ENCODE data around the gene EFNA5.
A peak's percentile ranks its signal among the peaks of the same experiment; 100 is the strongest.

Gene EFNA5

DNA sequence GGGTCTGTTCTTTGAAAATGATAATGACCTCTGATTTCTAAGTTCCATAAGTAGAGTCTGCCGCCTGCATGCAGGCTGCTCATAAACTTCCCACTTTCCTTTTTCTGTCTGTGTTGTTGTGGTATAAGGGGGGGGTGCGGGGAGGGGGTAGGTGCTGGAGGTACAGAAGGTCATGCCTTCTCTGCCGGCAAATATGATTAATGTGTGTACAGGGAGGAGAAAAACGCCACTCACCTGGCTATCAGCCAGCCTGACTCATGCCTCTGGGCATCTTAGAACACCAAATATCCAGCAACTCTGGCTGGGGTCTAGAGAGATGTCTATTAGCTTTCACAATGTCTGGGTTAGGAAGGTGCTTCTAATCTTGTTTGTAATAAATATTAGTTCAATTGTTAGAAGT lies 128.3 kb downstream of the EFNA5 start:
- no peak for FAIRE-seq

DNA sequence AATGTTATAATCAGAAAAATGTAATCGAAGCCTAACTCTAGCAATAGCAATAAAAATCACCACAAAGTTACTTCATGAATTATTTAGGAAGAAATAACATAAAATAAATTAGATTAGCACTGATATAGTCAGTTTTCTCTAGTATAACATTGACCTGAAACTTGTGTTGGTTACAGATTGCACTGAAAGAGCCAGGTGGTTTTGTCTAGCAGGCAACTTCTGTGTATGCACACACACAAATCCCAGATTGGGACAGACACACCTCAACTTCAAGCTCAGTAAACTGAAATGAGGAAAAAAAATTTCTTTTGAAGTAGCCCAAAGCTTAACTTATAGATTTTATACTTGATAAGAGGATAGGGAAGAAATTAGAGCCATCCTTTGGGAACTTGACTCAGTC lies 129.3 kb downstream of the EFNA5 start:
- FAIRE-seq = no peak

DNA sequence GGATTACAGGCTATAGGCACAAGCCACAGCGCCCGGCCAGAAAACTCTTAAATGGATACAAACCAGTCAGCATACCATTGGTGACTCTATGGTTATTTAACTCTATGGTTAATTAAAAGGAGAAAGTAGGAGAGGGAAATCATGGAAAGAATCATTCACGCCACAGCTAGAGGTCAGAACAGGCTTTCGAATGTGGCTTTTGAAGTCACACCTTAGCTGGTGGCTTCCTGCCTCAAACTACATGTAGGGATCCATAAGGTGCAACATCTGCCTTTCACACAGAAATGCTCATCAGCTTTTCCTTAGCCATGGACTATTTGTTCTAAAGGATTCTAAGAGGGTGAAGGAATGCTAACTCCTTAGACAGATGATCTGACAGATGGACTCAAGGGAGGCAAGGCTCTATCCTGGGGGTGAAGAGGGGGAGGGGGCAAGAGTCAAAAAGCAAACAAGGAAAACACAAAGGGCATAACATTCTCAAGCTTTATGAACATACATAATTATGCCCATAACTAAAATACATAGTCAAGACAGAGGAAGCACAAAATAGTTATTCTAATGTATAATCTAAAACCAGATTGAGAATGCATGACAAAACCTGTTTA lies 130.9 kb downstream of the EFNA5 start:
- no peak for FAIRE-seq

DNA sequence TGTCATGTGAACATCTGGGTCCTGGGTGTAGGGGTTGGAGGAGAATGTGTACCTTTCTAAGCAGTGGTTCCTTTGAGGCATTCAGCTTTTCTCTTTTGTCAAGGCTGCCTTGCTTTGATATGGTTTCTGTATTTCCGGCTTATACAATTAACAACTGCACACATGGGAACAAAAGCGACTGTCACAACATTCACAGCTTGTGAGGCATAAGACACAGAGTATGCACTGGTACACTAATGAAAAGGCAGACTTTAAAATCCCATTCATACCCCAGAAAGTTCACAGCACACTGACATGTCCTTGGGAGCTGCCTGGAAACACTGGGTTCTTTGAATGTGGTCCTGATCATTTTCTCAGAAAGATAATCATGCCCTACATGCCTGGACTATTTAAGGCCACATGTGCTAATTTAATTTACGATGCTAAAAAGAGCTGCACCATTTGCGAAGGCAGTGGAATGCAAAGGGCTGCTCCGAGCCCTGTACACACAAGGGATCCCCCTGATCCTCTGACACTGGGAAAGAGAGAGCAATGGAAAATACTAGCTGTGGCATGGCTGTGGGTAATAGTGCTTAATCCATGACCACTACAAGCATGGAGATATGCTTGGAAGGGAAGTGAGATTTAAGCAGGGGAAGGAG lies 131.8 kb downstream of the EFNA5 start:
- no peak for FAIRE-seq

DNA sequence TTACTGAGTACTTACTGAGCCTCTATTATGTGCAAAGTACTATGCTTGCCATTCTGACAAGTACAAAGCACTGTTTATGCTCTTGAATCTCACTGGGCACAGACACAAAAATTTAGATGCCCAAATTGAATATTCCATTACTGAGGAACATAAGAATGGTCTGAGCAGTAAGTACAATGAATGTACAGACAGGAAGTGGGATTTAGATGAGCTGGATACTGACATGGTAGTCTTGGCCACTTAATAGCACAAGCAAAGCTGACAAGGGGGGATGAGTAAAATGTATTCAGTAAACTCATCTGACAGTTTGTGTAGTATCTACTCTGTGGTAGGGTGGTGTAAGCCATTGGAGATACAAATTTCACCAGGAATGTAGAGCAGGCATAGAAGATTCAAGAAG lies 132.4 kb downstream of the EFNA5 start:
- no peak for FAIRE-seq

DNA sequence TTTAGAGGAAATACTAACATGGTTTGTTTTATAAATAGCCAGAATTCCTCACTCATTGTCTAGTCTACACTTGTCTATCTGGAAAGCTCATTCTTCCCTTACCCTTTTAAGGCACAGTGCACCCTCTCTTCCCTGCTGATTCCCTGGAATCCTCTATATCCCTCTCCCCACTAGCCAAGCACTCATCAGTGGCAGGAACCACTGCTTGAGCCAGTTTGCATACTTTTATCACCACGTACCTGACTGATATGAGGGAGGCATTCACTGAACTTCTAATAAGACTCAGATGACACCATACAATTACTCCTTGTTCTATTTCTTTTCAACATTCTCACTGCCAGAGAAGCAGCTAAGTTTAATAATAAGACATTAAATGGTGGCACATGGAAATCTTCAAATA lies 134.9 kb downstream of the EFNA5 start:
- no peak for FAIRE-seq

DNA sequence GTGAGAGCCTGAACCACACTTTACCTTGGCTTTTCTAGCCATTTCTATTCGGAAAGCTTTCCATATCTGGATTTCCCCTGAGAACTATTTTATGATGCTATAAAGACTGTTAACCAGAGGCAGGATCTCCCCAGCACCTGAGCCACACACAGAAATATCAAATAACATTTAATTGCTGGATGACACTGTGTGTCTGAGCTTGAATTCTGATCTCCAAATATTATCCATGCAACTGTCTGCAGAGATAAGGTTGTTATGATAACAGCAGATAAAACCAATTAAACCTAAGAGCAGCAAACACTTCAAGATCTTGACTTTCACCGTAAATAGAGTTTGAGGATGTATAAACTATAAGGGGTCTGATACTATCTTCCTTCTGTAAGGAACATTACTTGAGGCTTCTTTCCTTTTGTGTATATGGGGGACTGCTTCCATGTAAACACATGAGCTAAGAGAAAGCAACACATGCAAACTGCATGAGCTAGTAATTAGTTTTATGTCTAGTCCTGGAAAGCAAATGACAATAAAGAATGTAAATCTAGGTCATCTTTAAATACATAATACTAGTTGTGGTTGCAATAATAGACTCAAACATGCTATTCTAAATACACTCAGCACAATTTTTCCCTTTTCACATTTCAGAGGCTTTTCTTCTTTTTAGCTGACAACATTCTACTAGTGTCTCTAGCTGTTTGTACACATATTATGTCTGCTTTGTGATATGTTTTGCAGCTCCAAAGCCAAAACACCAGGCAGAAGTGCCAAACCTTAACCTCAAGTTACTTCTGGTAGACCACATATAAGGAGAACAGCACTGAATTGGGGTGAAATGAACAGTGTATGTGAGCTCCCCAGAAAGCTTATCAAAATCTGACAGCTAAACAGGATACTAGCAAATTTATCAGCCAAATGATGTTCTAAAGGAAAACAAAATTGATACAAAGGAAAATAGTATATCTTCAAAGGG lies 136.5 kb downstream of the EFNA5 start:
- no peak for FAIRE-seq

DNA sequence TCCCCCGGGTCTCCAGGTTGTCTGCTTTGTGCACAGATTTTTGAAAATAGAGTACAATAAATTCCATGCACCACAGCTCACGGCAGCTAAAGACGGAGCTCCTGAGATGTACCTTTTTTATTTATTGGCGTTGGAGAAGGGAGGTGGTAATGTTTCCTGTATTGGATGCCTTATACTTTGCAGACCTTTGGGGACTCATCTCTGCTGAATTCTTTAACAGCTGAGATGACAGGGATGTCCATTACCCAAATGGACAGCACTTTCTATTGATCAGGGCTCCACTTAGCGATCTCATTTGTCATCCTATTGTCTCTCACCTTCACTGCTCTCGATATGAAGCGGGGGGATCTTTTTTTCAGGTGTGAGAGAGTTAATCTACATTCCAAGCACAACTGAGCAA lies 137.8 kb downstream of the EFNA5 start:
- no peak for FAIRE-seq

DNA sequence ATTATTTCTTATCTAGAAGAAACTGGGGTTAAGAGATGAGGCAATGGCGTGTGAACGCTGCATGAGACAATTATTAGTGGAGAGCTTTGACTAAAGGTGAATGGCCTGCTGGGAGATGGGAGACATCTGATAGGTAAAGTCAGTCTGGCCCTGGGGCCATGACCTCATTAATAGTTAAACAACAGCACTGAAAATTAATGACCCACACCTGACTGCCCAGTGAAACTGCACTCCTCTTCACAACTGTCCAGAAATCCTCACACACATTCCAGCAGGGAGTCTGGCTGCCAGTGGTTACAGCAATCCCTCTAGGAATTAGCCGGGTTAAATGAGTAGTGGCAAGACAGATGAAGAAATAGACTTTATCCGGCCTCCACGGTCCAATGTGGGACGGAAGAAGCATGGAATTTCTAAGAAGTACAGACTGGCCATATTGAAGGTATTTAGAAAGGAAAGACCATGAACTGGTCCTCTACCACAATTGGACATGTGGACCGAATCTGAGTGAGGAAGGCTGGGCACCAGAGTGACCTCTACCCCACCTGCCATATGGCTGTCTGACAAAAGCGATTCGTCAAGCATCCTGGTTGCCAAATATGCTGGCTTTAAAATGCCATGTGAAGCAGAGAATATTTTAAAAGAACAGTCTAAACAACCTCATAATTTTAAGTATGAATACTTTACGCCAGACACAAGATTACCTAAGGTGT lies 138.4 kb downstream of the EFNA5 start:
- no peak for FAIRE-seq

DNA sequence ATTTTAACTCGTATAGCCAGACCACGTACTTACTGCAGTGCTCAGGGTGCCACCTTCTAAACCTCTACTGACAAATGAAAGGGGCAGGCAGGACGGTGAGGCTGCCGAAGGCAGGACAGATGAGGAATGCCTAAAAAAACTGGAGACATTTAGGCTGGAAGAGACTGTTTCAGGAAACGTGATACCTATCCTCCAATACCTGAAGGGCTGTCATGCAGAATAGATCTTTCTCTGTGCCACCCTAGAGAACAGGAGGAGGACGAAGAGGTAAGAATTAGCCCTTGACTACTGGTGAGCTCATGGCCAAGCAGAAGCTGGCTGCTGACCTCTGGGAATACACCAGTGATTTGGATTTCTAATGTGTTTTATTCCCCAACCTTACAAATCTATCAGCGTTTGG lies 139.4 kb downstream of the EFNA5 start:
- no peak for FAIRE-seq

DNA sequence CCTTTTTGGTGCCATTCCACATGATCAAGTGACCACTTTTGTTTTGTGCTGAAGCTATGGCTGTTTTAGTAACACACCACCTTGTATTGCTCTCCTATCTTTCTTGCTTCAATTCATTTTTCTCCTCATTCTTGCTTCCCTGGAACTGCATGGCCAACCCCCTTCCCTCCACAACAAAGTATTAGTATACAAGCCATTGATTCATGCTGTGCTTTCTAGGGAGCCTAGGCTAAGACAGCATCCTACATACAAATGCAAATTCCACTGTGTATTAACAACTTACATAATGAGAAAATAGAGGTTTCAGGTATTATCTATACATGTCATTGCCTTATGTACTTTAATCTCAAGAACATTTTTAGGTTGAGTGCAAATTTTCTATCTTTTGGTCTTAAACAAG lies 141.1 kb downstream of the EFNA5 start:
- FAIRE-seq = no peak

DNA sequence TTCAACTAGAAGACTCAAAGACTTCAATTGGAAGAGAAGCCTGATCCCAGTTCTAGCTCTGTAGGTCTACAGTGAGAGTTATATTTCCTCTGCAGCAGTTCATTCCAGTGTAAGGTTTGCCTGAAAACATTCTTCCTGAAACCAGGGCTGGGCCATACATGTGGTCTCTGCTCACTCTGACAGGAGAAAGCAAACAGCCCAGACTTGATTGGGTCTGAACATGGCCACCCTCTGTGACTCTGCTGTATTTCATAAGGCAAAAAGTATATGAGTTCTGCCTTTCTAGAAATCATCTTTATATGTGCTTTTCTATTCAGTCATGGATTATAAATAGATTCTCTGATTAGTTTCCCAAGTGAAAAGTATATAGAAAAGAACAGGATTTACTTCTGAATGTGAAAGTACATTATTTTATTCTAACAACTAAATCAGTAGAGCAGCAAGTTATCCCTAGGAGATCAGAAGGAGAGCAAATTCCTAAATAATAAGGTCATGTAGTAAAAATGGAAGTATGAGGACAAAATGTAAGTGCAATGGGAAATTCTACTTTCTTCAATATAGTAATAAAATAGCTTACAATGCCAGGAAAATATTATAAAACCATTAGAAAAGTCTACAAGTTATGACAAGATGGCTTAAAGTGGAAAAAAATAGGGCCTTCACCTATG lies 144.3 kb downstream of the EFNA5 start:
- FAIRE-seq = no peak

DNA sequence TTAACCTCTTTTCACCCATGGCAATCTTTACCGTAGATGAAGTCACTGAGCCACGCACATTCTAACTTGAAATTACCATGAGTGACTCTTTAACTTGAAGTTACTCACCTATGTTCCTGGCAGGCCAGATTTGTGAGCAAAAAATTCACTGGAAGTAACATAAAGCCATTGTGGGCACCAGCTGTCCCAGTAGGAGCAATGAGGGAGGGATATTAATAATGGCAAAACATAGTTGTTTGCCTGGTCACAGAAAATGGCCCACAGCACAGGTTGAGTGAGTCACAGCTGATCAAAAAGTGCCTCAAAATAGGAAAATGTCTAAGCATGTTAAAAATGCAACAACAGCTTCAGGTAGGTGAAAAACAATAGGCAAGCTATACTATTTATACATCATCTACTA lies 146.6 kb downstream of the EFNA5 start:
- no peak for FAIRE-seq

DNA sequence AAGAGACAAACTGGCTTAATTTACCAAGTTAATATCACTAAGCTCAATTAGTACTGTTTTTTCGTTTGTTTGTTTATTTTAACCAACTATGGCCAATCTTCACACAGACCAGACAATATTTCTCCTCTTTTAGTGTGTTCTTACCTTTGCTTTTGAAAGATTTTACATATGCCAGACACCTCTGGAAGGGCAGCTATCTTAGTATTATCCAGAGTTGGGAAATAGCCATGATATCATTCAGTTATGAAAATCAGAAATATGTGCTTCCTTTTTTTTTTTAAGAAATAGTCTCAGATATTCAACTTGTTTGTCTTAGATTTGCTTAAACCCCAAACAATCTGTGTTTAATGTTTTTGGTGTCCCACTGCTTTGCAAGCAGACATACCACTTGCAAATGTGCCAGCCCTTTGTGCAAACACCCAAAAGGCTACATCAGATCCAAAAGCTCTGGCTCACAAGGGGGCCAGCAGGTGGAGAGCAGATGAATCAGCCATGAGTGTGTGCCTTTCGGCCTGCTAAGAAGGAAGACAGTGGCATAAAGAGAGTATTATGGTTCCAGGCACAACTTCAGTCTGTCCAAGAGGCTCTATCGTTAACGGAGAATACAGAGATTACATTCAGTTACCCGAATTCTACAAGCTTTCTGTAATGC lies 147.6 kb downstream of the EFNA5 start:
- FAIRE-seq = no peak

DNA sequence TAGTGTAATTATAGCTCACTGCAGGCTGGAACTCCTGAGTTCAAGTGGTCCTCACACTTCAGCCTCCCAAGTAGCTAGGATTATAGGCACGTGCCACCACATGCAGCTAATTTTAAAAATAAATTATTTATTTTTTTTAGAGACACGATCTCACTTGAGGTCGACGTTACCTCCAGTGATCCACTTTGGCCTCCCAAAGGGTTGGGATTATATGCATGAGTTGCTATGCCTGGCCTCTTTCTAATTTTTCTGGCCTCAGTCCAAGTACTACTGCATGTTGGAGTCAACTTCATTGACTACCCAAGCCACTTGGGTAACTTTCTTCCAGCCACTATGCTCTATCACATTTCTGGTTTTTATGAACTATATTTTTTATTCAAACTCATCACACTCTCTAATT lies 148.3 kb downstream of the EFNA5 start:
- no peak for FAIRE-seq

DNA sequence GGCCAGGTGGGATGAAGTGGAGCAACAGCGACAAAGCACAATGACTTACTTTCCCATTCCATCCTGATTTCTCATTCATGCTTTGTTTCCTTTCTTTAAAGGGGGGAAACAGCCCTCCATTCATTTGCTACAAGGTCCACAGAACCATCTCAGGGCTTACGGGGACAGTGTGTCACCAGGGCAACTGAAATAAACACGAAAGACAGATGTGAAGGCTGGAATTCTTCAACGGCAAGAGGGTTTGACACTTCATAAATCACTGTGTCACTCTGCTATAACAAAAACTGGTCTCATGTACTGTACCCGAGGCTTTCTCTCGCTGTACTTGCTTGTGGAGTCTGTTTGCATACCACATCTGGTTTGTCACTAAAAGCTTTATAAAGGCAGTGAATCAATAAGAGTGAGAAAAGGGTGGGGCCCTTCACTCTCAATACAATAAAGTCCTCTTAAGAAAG lies 150.8 kb downstream of the EFNA5 start:
- FAIRE-seq = peak; percentile 29

DNA sequence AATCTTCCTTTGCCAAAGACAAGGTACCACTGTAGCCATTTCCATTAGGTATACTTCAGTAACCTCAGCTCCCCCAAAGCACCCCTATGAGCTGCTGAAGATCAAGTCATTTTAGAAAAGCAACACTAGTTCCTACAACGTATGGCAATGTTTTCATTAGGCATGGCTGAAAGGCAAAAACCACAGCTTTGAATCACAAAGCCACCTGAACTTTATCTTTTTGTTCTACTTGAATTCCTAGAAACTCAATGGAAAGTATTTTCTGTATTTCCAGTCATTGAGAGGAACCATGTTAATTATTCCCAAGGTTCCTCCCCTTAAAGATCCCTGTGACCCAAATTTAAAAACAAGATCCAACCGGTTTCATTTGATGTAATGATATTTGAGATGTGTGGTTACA lies 152.1 kb downstream of the EFNA5 start:
- FAIRE-seq = no peak

DNA sequence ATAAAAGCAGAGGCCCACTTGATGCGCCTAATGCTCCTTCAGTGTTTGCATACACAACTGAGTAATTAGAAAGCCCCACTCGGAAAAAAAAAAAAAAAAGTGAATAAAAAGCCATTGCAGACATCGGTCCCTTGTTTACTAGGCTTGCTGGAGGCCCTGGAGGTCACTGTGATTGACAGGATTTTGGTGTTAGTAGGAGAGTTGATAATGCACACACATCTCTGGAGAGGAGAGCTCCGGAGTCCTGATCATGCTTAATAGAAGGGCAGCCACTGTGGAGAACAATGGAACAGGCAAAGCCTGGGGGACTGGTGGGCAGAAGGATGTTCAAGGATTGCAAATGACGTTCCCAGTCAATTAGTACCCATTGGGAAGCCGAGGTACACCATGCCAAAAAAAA lies 152.5 kb downstream of the EFNA5 start:
- no peak for FAIRE-seq

DNA sequence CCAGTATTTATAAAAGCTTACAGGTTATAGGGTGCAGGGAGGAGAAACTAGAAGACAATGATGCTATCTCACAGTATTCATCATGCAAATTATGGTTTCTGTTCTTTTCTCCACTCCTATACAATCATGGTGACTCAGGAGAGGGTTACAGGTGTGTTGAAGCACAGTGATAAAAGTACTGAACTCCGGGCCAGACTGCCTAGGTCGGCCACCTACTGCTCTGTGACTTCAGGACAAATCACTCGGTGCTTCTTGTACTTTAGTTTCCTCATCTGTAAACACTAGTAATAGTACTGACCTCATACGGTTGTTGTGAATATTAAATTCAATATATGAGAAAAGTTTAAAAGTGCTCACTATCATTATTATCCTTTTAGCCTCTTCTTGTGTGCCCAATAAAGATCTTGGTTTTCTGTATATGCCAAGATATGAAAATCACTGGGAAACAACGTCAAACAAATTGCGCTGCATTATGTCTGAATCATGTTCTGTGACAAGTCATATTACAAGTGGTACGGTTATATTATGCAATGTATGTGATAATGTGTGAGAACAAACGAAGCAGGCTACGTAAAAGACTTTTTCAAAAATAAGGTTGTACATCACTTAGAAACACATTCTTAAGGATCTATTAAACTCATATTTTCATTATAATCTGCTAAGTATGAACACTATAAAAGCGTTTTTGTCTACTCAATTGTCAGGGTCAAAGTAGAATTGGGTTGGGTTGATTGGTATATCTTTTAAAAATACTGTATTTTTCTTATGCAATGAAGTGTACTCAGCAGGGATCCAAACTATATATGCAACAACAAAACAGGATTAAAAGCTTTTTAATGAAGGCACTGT lies 153.3 kb downstream of the EFNA5 start:
- FAIRE-seq = no peak

DNA sequence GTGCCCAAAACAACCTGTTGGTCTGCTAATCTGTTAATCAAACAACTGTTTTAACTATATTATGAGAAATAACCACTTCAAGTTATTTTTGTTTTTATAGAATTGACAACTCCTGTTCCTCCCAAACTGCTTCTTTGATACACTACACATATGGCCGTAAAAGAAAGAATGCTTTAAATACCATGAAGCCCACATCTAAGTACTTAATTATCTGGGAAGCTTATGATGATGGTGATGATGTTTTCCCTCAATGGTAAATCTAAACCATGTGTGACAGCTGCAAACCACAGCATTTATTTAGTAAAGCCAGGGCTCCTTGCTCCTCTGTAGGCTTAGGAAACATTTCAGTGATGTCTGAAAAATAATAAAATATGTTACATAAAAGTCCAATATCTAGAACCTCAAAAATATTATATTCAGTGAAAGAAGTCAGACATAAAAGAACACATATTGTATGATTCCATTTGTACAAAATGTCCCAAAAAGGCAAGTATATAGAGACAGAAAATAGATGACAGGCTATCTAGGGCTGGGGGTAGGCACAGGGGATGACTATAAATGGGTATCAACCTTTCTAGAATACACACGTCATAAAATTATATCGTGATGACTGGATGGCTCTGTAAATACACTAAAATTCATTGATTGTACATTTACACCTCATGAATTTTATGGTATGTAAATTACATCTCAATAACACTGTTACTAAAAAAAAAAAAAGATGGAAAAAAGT lies 154.1 kb downstream of the EFNA5 start:
- peak; percentile 95 for FAIRE-seq
